NCI-H526 treated with DMSO at 0.1 percent for 48 hours (cell line): ENCODE data around the gene TANGO2.

Experiments used
- DNase-seq: peaks from one replicate; lab custom pipeline; 2025; lab: John Stamatoyannopoulos, UW

Gene TANGO2

DNA sequence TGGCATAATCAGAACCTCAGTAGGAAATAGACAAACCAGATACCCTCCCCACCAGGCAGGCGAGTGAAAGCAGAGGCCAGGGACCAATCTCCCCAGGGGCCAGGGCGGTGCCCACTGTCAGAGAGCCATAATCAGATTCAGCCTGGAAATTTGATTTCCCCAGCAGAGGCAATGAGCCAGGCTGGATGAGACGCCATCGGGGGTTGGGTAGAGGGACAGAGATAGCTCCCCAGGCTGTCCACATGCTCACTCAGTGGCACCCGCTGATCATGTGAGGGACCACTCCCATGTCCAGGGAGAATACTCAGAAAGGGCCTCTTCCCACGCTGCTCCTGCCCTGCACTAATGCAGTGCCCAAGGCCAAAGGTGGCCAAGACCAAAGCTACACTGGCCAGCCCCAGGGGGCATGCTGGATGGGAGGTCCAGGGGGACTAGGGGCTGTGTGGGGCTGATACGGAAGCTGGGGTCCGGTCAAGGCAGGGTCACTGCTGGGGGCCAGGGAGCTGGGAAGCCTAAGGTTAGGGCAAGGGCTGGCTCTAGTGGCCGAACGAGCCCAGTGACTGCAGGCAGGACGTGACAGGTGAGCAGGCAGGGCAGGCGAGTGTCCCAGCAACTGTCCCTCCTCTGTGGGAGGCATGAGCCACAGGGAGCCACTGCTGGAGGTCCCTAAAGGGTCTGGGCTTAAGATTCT, 24.1 kb upstream of the TANGO2 start:
- no peak for DNase-seq

DNA sequence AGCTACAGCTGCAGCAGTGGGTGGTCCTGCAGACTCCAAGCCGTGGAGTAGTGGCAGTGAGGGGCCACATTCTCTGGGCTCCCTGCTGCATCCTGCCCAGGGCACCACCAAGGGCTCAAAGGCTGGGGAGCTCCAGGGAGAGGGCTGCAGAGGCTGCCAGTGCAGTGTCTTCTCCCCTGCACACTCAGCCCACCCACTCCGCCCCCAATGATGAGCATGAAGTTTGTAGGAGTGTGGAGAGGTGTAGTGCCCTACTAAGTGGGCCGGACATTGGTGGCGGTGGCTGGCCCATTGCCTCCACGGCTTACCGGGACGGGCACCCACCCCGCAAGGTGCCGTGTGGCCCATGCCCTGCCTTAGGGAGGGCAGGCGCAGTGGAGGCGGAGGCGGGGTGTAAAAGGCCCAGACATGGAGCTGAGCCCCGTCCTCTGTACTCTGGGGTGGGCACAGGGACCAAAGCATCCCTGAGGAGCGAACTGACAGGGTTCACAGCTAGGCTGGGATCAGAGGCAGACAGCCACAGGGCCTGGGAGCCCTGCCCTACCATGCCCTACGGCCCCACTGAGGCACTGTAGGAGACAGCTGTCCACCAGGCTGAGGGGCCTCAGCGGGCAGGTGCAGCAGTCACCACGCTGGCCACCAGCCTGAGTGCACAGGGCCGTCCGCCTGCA, 23.2 kb upstream of the TANGO2 start:
- DNase-seq: no peak

DNA sequence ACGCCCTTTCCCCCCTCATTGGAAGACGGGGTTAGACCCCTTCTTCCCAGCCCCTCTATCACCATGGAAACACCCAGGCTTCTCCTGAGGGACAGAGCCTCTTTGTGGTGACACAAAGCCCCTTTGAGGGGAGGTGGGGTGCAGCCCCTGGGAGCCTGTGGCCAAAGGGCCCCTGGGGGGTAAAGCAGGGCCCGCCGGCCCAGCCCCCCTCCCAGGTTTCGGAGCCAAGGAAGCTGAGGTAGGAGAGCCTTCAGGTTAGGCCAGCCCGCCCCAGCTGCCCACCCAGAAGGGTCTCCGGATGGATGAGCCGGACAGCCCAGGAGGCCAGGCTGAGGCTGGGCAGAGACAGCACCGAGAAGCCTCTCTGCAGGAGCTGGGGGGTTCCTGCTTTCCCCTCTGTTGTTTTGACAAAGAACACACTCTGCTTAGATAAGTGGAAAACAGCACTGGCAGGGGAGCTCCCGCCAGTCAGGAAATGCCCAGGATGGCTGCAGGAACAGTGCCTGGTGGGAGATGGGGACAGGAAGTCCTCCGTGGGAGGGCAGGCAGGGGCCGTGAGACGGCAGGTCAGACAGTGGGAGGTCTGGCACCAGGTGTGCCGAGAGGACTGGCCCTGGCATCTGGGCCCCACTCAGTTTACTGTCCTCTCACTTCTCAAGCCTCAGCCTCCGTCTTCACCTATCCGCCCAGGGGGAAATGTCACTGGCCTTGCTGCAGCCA, 22.5 kb upstream of the TANGO2 start:
- no peak for DNase-seq

DNA sequence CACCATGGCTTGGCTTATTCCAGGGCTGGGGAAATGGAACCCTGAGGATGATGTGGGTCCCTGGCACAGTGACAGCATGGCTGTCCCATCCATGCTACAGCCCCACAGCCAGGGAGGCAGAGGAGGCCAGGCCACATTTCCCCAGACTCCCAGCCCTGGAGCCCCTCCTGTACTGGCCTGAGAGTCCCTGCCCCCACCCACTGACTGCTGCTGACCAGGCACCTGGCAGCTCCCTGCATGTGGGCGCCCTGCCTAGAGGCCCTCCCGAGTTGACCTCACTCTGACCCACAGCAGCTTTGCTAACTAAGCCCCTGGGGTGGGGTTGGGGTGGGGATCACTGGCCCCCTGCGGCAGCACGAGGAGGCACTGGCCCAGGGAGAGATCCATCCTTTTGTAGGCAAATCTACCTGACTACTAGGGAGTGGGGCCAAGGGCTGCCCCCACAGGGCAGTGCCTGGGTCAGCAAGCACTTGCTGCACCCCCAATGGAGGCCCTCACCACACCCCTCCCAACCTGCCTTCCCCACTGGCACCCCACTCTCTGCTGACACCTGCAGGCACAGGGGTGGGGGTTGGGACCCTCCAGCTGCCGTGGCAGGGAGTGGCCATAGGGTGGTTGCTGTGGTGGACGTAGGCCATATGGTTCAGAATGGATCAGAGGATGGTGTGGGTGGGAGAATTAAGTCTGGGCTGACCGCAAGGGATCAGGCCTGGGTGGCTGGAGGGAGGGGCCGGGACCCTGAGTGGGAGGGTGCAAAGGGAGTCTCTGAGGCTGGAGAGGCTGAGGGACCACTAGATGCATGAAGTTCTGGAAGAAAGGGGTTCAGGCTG, 21.7 kb upstream of the TANGO2 start:
- no peak for DNase-seq

DNA sequence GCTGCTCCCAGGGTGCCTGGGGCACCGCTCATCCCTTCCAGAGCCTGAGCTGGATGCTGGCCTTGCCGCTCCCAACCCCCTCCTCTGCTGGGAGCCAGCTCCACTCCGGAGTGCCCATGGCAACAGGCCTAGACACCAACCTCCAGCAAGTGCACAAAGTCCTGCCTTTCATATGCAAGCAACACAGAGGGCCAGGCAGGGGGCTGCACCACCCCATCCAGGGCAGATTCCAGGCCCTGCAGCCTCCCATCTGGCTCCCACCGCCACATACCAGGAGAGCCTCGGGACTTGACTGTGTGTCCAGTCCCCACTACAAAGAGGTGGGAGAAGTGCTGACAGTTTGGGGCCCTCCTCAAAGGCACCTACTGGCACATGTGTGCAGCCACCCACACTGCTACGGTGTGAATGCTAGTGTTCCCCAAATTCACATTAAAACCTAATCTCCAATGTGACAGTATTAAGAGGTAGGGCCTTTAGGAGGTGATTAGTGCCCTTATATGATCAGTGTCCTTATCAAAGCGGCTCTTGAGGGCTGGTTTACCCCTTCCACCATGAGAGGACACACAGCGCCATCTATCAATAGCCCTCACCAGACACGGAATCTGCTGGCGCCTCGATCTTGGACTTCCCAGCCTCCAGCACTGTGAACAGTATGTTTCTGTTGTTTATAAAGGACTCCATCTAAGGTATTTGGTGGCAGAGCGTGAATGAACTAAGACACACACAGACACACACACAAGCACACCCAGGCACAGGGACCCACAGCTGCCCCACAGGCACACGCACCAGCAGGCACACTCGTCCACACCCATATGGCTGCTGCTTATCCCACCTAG, 20.4 kb upstream of the TANGO2 start:
- DNase-seq: no peak

DNA sequence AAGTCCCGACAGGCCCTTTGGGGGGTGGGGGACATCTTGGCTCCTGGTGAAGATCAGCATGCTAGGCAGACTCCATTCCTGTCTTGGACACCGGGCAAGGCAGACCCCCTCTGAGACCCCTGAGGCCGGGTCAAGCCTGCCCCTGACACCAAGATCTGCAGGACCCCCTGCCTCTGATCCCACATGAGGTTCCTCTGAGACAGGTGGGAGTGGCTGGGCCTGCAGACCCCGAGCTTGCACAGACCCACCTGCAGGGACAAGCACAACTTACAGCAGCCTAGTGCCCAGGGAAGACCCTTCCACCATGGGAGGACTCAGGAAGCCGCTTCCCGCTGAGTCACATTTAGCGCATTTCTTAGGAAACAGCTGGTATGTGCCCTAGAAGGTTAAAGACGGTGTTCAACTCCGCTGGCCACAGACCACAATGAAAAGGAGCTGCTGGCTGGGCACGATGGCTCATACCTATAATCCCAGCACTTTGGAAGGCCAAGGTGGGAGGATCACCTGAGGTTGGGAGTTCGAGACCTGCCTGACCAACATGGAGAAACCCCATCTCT, 19.8 kb upstream of the TANGO2 start:
- no peak for DNase-seq

DNA sequence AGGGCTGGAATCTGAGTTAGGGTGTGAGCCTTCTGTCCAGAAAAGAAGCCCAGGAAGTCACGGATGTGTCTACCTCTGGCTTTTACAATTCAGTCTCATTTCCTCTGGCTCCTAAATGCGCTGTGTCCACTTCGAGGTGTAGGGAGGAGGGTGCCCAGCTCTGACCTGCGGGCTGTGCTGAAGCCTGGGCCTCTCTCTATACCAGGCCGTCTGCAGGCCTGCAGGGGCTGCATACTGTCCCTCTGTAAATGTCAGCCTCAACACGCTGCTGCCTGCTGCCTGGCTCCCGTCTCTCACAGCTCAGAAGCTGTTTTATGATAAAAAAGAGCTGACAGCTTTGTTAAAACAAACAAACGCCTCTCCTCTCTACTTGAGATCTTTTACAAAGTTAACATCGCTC, 18.8 kb upstream of the TANGO2 start:
- no peak for DNase-seq

DNA sequence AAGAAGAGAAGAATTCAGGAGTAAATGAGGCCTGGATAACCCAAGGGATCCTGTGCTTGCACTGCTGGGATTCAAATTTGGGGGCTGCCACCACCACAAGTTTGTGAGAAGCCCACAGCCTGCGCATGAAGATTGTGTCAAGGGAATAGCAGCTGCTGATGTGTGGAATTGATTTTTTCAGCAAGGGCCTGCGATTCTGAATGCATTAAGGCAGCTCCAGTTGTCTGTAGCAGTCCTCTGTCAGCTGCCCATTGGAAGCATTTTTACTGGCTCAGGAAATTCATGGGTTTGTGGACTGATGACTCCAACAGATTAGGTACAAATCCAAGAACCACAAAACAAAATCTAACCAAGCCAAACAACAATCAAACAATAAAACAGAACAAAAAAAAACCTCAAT, 18.3 kb upstream of the TANGO2 start:
- no peak for DNase-seq

DNA sequence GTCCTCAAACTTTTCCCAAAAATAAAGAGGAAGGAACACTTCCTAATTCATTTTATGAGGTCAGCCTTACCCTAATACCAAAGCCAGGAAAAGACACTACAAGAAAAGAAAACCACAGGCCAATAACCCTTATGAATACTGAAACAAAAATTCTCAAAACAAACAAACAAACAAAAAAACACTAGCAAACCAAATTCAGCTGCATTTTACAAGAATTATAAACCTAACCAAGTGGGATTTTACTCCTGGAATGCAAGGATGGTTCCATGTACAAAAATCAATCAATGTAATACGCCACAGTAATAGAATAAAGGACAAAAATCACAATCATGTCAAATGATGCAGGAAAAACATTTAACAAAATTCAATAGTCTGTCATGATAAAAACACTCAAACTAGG, 17.6 kb upstream of the TANGO2 start:
- DNase-seq: no peak

DNA sequence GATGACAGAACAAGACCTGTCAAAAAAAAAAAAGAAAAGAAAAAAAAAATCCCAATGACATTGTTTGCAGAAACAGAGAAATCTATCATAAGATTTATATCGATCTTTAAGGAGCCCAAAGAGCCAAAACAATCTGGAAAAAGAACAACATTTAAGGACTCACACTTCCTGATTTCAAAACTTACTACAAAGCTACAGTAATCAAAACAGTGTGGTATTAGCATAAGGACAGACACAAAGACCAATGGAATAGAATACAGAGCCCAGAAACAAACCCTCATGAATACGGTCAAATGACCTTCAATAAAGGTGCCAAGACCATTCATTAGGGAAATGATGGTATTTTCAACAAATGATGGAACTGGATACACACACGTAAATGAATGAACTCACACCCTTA, 16.4 kb upstream of the TANGO2 start:
- no peak for DNase-seq

DNA sequence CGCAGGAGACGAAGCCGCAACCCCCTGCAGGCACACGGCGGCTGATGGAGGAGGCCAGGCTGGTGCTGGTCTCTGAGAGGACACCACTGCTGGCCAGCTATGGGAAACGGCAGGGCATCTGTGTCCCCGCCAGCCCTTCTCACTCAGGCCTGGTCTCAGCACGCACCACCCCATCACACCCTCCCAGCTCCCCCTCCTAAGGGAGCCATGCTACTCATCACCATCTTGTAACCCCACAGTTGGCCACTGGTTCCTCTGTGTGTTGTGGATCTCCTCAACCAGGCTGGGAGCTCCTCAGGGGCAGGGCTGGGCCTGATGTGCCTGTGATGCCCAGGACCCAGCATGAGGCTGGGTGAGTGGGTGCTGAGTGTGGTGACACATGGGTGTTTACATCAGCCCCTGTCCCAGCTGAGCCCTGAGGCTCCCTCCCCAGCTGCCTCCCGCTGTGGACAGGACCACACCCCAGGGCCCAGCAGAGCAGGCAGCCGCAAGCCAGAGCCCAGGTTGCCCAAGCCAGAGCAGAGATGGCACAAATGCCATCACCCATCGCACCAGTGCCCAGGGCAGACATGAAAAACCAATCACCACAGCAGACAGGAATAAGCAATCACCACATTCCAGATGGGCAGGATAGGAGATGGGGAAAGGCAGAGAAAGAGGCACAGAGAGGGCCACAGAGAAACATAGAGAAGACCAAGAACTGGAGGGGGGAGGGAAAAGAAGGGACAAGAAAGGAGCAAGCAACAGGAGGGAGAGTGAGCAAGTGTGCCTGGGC, 12.5 kb upstream of the TANGO2 start:
- DNase-seq: no peak

DNA sequence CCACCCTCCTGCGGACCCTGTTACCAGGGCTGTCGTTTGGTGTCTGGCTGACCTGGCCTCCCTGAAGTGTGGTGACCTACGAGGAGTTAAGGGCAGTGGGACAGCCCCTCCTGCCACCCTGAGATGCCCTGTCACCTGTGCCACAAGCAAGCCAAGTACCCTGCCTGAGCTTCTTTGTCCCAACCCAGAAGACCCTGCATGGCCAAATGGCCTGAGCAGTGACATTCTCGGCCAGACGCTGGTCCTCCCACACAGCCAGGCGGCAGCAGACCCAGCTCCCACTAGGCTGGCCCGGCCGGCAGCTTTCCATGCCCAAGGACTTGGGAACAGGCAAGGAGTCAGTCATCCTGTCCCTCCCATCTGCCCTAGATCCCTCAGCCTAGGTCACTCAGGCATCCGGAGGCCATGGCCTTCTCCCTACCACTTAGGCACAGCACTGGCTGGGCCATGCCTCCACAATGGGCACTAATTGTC, 11.9 kb upstream of the TANGO2 start:
- DNase-seq: no peak

DNA sequence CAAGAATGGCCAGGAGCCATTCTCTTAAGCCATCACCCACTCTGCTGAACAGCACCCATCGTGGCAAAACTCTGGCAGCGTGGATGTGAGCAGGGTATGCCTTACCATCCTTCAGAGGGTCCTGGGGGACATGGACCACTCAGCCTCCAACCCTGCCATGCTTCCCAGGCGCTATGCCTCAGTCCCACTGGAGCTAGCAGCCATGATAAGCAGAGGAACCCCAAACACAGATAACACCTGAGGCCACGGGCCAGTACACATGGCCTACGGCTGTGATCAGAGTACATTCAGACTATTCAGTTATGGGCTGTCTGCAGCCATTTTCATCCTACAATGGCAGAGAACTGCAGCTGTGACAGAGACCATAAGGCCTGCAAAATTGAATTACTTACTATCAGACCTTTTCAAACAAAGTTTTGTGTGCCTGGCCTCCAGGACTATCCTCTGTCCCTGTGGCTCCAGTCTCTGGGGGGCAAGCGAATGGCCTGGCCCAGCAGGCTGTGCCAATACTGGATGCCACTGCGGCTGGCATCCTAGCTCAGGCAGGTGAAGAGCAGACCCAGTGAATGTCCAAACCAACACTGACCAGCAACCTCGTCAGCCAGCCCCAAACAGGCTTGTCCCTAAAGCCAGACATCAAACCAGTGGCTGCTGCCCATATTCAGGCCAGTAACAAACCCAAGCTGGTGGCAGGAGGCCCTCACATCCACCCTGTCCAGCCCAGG, 11.2 kb upstream of the TANGO2 start:
- DNase-seq: no peak

DNA sequence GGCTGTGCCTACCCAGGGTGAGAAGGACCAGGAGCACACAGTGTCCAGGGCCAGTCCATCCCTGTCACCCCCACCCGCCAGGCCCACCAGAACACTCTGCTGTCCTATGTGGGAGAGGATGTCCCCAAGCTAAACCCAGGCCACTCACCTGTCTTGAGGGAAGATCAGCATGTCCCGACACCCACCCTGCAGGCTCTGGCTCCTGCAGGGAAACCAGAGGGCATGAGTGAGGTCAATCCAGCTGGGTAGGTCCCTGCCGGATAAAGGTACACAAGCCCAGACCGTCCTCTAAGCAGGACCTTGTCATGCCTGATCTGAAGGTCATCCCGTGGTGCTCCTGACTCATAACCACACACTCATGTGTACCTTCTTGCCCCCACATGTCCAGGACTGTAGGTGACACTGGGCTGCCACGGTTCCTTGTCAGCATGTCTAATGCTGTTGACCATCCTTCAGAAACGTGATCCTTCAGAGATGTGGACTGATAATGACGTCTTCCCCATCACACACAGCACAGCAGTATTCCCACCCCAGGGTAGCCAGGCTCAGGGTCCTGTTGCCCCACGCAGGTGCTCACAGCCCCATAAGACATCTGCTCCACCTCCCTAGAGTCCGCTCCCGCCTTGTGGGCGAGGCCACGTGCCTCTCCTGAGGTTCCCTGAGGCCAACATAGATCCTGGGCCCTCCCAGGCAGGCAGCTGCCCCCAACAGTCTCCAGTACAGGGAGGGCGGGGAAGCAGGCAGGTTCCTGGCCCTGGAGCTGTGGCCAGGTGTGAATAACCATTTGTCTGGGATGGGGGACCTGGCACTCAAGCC, 10.4 kb upstream of the TANGO2 start:
- DNase-seq: no peak

DNA sequence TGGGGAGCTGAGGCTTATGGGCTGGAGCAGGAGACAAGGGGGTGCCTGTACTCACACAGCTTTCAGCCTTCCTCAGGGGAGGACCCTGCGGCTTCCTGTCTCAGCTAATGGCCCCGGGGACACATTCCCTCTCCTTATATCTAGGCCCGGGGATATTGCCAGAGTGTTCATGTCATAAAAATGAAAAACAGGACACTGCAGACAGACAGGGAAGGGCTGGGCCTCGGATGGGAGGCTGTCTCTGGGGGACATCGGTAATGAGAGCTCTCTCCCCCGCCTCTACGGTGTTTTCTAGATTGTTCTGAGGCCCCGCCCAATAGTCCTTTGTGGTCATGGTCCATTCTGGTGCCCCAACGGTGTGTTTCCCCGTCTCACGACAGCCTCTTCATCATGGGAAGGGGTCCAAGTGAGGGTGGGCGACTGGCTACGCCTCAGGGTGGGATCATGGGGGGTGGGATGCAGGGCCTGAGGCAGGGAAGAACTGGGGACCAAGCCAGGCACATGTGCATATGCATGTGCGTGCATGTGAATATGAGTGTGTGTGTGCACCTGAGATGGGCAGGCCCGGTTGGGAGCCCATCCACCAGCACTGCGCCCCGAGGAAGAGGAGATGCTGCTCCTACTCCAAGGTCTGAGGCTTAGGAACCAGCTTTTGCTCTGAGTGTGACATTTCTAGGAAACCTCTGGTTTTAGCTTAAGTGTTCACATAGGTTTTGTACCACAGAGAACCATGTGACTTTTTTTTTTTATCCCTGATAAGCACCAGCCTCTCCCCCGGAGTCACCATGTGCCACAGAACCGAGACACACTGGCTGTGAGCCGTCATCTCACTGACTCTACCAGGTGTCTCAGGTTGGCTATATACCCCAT, 9.6 kb upstream of the TANGO2 start:
- DNase-seq: no peak

DNA sequence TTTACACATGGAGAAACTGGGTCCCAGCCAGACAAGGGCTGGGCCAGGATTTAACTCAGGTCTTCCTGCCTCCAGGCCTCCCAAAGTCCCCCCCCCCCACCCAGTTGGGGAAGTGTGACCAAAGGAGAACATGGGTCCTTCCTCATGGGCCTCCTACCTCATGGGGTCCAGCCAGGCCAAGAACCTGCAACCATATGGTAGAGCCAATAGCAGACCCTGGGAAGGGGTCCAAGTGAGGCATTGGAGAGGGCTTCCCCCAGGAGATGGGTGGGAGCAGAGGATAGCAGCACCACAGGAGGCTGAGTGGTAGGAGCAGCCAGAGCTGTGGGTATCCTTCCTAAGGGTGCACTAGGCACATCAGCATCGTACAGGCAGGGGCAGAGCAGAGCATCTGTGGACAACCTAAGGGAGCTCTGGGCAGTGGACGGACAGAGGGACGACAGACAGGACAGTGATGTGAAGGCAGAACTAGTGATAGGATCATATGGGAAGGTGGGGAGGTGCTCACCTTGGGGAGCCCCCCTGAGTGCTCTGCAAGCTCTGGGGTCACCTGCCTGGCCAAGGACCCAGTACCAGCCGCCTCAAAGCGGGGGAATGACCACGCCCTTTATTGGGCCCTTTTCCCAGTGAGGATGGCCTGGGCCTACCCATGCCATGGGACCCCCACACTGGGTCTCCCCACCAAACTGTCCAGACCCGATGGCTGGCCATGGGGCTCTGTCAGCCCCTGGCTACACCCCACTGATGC, 8.7 kb upstream of the TANGO2 start:
- DNase-seq: no peak

DNA sequence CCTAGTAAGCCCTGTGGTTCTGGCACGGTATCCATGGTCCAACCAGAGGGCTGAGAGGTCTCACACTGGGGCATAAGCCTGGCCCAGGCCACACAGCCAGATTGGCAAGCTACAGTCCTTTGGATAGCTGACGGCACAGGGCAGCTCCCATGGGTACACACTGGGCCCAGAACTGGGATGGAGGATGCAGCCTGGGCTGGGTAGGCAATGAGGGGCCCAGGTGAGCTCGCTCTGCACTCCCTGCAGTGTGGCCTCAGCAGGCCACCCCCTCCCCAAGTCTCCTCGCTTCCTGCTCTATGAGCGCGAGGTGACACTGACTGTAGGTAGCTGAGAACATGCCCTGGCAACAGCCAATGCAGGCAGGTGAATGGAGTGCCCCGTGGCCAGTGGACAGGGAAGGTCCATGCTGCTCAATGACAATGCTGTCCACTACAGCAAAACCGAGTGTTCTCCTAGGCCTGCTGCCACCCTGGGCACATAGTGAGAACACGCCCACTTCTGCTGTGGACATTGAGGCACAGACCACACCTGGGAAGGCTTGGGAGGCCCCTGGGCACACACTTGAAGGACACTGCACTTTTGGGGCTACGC, 8.1 kb upstream of the TANGO2 start:
- no peak for DNase-seq
